HuH-7.5 (cell line): ENCODE measurements around the gene INA.

Experiments
- DNase-seq: peaks from one replicate; pipeline ENCODE4 v3.0.0; 2011; ENCODE audit warnings: low spot score

INA gene

DNA sequence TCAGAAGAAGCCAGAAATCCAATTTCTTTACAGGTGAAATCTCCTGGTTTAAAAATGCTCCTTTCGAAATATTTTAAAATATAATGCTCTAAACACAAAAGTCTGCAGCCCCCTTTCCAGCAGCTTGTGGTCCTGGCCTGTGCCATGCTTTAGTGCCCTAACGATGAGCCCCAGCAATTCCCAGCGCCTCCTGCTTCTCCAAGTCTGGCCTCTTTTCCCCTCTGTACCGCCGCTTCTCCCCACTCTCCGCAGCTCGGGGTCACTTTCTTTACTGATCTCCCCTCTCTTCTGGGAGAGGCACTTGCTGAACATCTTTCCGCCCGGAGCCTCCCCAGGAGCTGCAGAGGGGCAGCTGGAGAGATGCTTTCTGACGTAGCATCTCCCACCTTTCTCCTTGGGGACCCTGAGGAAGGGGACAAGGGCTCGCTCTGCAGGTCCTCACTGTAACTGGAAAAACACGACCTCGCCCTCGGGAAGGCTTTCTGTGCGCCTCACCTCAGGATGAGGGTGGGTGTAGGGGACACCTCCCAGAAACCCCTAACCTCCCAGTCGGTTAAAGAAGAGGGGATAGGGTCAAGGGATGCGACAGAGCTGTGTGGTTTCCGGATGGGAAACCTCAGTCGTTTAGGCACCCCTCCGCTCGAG lies 565 bp upstream of the INA start:
- no peak for DNase-seq

DNA sequence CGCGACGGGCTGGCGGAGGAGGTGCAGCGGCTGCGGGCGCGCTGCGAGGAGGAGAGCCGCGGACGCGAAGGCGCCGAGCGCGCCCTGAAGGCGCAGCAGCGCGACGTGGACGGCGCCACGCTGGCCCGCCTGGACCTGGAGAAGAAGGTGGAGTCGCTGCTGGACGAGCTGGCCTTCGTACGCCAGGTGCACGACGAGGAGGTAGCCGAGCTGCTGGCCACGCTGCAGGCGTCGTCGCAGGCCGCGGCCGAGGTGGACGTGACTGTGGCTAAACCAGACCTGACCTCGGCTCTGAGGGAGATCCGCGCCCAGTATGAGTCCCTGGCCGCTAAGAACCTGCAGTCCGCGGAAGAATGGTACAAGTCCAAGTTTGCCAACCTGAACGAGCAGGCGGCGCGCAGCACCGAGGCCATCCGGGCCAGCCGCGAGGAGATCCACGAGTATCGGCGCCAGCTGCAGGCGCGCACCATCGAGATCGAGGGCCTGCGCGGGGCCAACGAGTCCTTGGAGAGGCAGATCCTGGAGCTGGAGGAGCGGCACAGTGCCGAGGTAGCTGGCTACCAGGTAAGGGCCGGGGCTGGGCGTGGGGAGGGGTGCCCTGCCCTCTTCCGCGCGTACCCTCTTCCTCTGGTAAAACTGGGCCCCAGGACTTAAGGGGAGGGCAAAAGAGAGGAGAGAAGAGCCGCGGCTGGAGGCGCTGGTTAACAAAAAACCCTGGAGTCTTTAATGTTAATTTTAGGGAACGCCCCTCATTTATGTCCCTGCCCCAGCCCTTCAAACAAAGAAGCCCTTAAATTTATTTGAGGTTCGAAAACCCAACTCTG lies 987 bp downstream of the INA start:
- no peak for DNase-seq

DNA sequence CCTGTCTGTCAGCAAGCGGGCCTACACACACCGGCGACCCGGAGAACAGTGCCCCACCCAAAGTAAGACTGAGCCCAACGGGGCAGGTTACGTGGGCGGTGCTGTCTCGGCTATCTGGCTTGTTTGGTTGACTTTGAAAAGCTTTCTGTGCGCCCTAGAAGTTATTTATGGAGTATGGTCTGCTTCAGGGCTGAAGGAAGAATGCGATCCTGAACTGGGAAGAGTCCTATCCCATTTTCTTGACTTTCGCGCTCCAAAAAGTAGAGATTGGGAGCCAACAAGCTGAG lies 1.5 kb downstream of the INA start:
- DNase-seq = no peak

DNA sequence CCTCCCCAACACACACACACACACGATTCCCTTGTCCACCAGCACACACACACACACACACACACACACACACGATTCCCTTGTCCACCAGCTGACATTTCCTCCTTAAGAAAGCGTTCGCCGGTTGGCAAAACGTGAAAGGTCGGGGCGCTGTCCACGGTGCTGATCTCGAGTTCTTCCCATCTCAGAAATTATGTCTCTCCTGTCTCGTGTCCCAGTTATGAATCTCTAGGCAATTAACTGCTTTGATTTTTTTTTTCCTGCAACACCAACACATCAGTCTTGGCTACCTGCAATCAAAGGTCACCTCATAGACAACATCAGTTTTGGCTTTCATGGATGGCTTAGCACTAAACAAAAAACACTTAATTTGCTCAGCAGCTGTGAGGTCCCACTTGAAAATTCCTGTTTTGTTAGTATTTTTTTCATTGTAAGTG lies 1.9 kb downstream of the INA start:
- DNase-seq = peak; percentile 43

DNA sequence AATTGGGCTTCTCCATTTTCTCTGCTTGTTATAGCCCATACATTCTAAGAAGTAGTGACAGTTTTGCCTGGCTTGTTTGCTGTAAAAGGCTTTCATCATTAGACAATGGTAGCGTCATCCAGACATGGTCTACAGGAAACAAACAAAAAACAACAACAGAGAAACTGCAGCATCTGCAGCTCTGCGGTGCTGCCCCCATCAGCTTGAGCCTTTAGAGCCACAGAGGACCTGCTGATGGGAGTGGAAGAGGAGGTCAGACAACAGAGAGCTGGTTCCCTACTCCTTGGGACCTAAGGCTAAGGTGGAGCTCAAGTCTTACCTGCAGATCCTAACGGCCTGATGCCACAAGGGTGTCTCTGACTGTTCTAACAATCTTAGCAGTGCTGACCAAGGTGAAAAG lies 3.1 kb downstream of the INA start:
- DNase-seq = no peak

DNA sequence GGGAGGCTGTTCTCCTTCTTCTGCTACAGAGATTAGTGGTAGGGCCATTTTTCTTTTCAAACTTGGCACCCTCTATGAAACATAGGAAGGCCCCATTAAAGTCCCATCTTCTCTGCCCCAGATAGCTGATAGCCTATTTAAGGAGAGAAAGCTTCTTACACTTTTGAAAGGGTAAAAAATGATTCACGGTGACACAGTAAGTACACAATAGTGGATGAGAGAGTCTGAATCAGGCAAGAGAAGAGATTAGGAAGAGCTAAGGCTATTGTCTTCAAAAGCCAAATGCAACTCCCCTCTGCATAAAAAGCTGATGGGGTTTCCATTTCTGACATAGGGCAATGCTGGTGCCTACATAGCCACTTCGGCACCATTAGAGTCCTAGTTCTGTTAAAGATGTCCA lies 3.6 kb downstream of the INA start:
- no peak for DNase-seq

DNA sequence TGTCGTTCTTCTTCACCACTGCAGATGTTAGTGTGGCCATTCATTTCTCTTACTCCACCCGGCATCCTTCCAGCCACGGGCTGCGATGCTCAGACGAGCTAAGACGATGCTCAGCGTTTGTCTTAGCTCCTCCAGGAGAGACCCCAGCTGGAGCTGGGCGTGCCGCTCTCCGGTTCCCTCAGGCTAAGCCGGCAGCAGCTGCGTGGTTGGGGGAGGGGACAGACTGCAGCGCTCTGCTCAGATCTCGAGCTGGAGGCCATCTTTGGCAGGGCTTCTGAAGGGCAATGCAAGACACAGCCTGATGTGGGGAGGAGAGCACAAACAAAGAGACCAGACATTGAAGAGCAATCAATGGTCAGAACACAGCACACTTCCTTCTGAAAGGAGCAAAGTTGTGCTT lies 4.8 kb downstream of the INA start:
- DNase-seq = no peak

DNA sequence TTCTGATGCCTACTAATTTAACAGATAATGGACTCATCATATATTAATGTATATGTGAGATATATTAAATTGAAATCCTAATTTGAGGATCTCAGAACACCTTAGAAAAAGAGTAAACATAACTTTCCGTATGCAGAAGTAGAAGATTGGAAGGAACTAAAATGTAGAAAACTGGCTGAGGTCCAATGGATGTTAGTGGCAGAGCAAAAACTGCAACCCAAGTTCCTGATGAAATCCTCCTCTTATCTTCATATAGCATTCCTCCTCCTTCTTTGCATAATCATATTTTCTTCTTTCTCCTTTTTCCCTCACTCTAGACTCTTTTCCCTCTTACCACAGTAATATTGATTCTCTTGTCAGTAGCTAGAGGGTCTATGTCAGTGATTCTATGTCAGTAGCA lies 6.0 kb downstream of the INA start:
- no peak for DNase-seq

DNA sequence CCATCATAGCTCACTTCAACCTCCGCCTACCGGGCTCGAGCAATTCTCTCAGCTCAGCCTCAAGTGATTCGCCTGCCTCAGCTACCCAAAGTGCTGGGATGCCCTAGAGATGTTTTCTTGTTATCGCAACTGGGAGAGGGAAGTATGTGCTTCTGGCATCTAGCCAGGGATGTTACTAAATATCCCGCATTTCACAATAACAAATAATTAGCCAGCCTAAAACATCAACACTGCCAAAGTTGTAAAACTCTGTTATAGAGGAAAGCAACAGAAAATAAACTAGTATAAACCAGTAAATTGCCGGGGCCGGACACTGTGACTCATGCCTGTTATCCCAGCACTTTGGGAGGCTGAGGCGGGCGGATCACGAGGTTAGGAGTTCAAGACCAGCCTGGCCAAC lies 7.2 kb downstream of the INA start:
- DNase-seq = no peak

DNA sequence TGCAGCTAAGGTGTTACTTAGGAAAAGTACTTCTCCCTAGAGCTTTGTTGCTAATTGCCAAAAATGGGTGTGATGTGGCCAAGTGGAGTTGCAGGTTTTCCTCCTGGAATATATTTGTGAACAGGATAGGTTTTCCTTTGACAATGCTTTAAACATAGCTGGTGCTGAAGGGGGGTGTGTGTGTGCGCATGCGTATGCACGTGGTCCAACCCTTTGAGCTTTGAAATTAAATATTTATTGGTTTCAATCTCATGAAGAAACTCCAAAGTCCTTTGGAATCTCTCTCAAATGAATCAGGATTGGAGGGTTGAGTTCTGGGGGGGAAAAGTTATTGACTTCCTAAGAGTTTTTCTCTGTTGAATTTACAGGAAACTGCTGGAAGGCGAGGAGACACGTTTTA lies 11.1 kb downstream of the INA start:
- no peak for DNase-seq

DNA sequence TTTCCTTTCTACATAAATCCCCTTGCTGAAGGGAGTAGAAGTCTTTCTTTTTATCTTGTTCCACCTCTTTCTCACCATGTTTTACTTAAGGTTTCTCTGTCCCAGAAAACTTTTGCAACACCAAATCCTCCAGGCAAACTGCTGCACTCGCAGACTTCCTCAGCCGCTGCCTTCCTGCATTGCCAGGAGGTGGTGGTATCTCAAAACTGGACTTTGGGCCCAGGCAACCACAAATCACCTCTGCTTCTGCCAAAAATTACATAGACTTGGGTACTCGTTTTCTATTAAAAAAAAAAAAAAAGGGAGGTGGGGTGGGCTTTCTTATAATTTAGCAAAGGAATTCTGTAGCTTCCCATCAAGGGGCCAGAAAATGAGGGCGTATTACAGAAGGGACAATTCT lies 14.7 kb downstream of the INA start:
- DNase-seq = no peak

DNA sequence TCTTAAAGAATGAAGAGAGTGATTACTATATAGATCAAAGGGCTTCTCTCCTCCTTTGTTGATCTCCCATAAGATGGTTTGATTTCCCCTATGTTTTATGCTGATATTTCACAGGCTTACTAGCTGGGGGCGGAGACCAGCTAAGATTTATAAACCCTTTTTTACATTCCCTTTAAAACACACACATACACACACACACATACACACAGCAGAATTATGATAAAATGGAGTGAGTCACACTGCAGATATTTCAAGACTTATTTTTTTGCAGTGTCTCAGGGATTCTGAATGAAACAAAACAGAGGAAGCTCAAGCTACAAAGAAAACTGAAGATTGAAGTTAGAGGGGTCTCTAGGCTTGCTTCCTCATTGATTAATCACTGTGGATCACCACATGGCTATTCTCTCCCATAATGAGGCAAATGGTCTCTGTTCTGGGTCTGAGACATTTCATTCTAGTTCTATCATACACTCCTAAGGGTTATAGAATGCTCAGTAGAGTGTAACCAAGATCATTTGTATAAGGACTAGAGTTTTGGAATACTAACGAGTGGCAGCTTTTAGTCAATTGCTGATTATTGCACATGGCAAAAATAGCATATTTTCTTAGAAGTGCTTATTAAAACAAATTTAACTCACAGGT lies 18.6 kb downstream of the INA start:
- no peak for DNase-seq

DNA sequence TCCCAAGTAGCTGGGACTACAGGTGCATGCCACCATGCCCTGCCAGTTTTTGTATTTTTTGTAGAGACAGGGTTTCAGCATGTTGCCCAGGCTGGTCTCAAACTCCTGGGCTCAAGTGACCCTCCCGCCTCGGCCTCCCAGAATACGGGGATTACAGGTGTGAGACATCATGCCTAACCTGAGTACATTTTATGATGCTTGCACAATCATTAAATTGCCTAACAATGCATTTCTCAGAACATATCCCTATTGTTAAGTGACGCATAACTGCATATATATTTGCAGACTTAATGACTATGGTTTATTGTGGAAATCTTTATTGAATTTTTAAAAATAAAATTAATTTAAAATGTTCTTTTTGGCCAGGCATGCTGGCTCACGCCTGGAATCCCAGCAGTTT lies 30.7 kb downstream of the INA start:
- DNase-seq = no peak

DNA sequence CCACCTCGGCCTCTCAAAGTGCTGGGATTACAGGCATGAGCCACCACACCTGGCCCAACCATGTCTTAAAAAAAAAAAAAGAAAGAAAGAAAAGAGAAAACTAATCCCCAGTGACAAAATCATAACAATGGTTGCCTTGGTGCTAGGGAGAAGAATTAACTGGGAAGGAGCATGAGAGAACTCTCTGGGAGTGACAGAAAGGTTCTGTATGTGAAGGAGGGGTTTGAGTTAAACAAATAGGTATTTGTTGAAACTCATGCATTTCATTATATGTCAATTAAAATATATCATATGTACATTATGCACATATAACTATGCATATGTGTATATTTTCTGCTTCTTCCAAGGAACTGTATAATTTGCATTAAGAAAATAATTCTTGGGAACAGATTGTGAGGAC lies 33.3 kb downstream of the INA start:
- no peak for DNase-seq

DNA sequence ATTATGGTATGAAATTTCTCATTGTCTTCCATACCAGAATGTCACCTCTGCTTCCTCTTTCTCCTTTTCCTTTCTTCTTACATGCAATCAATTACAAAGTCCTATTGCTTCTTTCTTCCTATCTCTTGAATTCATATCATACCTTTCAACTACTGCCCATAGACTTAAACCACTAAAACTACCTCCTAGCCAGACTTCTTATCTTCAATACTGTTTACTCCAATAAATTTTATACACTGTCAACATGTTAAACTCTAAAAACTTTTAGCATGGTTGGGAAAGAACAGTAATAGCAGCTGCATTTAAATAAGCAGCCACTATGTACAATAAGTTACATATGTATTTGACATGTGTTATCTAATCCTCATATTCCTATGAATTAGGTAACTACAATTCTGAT lies 39.1 kb downstream of the INA start:
- no peak for DNase-seq

DNA sequence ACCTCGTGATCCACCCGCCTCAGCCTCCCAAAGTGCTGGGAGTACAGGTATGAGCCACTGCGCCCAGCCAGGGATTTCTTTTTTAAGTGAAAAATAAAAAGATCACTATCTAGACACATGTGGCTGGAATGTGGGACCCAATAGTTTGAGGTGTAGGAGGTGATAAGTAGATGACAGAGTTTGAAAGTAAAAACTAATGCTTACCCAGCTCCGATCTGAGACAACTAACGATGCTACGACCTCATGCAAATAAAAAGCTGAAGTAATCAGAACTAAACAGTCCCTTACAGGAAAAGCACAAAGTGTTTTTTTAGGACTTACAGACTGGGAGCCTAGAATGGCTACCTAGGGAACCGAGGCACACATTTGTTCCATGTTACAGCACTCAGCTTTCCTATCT lies 51.0 kb downstream of the INA start:
- DNase-seq = no peak

DNA sequence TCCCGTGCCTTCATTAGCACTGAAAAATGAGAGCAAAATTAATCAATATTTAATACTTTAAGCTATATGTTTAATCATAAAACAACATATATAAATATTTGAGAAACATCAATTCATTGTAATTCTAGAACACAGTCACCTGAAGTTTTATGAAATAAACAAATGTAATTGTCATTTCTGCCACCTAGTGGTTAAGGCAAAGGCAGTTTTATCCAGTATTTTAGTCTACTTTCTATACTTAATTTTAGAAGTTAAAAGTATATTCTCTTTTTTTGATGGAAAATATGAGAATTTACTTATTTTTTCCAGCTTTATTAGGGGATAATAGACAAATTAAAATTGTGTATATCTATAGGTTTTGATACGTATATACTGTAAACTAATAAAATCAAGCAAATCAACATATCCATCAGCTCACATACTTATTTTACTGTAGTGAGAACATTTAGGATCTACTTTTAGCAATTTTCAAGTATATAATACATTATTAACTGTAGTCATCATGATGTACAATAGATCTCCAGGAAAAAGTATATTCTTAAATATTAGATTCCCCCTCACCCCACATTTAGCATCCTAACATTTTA lies 57.1 kb downstream of the INA start:
- no peak for DNase-seq

DNA sequence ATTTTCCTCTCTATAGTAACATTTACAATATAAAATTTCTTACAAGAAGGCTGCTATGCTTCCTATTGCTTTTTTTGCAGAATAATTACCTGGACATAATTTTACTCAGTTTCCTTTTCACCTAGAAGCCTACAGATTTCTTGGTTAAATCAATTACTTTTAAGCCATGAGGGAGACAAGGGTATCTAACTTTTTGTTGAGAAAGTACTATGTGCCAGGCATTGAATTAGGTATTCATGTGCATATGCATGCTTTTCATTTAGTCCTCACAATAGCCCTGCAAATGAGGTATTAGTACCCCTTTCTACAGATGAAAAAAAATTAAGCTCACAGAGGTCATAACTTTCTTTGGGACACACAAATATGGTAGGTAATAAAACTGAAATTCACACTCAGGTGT lies 57.6 kb downstream of the INA start:
- DNase-seq = no peak

DNA sequence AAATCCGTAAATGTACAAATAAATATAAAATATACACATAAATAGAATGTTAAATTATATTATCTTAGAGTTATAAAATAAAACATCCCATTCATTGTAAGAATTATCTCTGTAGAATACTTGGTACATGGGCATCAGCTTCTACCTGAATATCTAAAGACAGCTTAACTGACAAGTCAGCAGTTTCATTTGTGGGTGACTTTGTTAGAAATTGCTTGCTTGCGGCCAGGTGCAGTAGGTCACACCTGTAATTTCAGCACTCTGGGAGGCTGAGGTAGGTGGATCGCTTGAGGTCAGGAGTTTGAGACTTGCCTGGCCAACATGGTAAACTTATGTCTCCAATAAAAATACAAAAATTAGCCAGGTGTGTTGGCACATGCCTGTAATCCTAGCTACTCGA lies 59.4 kb downstream of the INA start:
- no peak for DNase-seq
